Measurements from ENCODE around the gene SNAP47. TPM values are rescaled to one million over a fixed set of nuclear protein-coding genes. Genes with fewer than 3 reads are reported as not detected.

The SNAP47 gene
- total and polyA plus RNA-seq, 2 donors (not counting 3 experiments of a cell fraction or from before 2014, with no cell fraction given) = 24.0 to 32.7 TPM

GRCh38 chr1:227768125-227768439, 32.8 kb downstream of the SNAP47 start:
- Histone ChIP-seq H3K27ac (ENCODE audit: insufficient read depth, low read depth, low read length) (no peak overlapping the region), H2AFZ (ENCODE audit: low read depth, low read length) (no peak overlapping the region), H4K20me1 (replicated peaks; ENCODE audit: control insufficient read depth, extremely low read depth, insufficient read depth, low read length) (no peaks in the 10 kb centered on the region), H3K9ac (replicated peaks; ENCODE audit: extremely low read depth, insufficient read depth, low read length) (no peak overlapping the region), H3K4me1 (ENCODE audit: control insufficient read depth, extremely low read depth, insufficient read depth, low read length) (no peaks in the 10 kb centered on the region), H3K9me3 (replicated peaks; ENCODE audit: control insufficient read depth, insufficient read depth, low read length) (no peaks in the 10 kb centered on the region), H3K79me2 (ENCODE audit: control insufficient read depth, insufficient read depth, low read length) (no peaks in the 10 kb centered on the region), H3K27me3 (ENCODE audit: control insufficient read depth in 2 of 2, insufficient read depth in 2 of 2, low read length in 2 of 2) (no peaks in the 10 kb centered on the region), H3K36me3 (ENCODE audit: control insufficient read depth in 2 of 2, extremely low read depth in 1 of 2, insufficient read depth in 2 of 2, low read length in 2 of 2) (peaks cover 0 to 22% of the 10 kb centered on the region in 2 experiments), H3K4me3 (replicated peaks in 1 of 3; ENCODE audit: insufficient read depth in 1 of 3, low read depth in 1 of 3, low read length in 3 of 3) (no peak overlapping the region), H3K4me2 (ENCODE audit: insufficient read depth, low read length) (no peak overlapping the region), H3K9me1 (replicated peaks; ENCODE audit: control insufficient read depth, extremely low read depth, insufficient read depth, low read length) (no peaks in the 10 kb centered on the region)
- no peak for DNase-seq (ENCODE audit: low read depth, low spot score)
- dilution Hi-C loops (cut with MboI; ENCODE audit: extremely low pct_ligation_motif_present, low sequenced_read_pairs) = no loop called here
- CTCF ChIA-PET = no interaction called here
- BruUV-seq (replicated peaks) = no TSS peak
- intact Hi-C loops (cut with micrococcal nuclease) = no loop called here
- FAIRE-seq = no peak
- TF ChIP-seq FOS (IDR thresholded peaks at IDR 0.05; ENCODE audit: borderline replicate concordance, insufficient read depth, low read length) = no peak
- TF ChIP-seq EZH2 (IDR thresholded peaks at IDR 0.05; ENCODE audit: borderline replicate concordance, low read depth, low read length, severe bottlenecking) = no peak
- no peak for TF ChIP-seq MYC (IDR thresholded peaks at IDR 0.05; ENCODE audit: low read depth, low read length)
- TF ChIP-seq MAX (IDR thresholded peaks at IDR 0.05; ENCODE audit: insufficient read depth, insufficient read length) = no peak
- no peak for TF ChIP-seq POLR2AphosphoS5 (IDR thresholded peaks at IDR 0.05; ENCODE audit: insufficient read depth, low read depth, low read length)
- TF ChIP-seq CTCF (IDR thresholded peaks at IDR 0.05; ENCODE audit: extremely low read depth in 1 of 2, insufficient read depth in 1 of 2, low read depth in 1 of 2, low read length in 2 of 2) = no peak
- POLR2A ChIA-PET = no interaction called here

GRCh38 chr1:227768640-227769039, 33.4 kb downstream of the SNAP47 start:
- Histone ChIP-seq H3K4me2 (ENCODE audit: insufficient read depth, low read length) (no peak overlapping the region), H3K4me1 (ENCODE audit: control insufficient read depth, extremely low read depth, insufficient read depth, low read length) (no peaks in the 10 kb centered on the region), H3K27me3 (ENCODE audit: control insufficient read depth in 2 of 2, insufficient read depth in 2 of 2, low read length in 2 of 2) (no peaks in the 10 kb centered on the region), H3K27ac (ENCODE audit: insufficient read depth, low read depth, low read length) (no peak overlapping the region), H3K36me3 (ENCODE audit: control insufficient read depth in 2 of 2, extremely low read depth in 1 of 2, insufficient read depth in 2 of 2, low read length in 2 of 2) (peaks cover 0 to 22% of the 10 kb centered on the region in 2 experiments), H3K4me3 (replicated peaks in 1 of 3; ENCODE audit: insufficient read depth in 1 of 3, low read depth in 1 of 3, low read length in 3 of 3) (no peak overlapping the region), H3K79me2 (ENCODE audit: control insufficient read depth, insufficient read depth, low read length) (no peaks in the 10 kb centered on the region), H4K20me1 (replicated peaks; ENCODE audit: control insufficient read depth, extremely low read depth, insufficient read depth, low read length) (no peaks in the 10 kb centered on the region), H2AFZ (ENCODE audit: low read depth, low read length) (no peak overlapping the region), H3K9me3 (replicated peaks; ENCODE audit: control insufficient read depth, insufficient read depth, low read length) (no peaks in the 10 kb centered on the region), H3K9me1 (replicated peaks; ENCODE audit: control insufficient read depth, extremely low read depth, insufficient read depth, low read length) (no peaks in the 10 kb centered on the region), H3K9ac (replicated peaks; ENCODE audit: extremely low read depth, insufficient read depth, low read length) (no peak overlapping the region)
- CTCF ChIA-PET = no interaction called here
- dilution Hi-C loops (cut with MboI; ENCODE audit: extremely low pct_ligation_motif_present, low sequenced_read_pairs) = no loop called here
- POLR2A ChIA-PET = no interaction called here
- TF ChIP-seq CTCF (IDR thresholded peaks at IDR 0.05; ENCODE audit: extremely low read depth in 1 of 2, insufficient read depth in 1 of 2, low read depth in 1 of 2, low read length in 2 of 2) (no peak), JUN (IDR thresholded peaks at IDR 0.05; ENCODE audit: borderline replicate concordance, insufficient read depth, insufficient read length, low read depth) (no peak), MAX (IDR thresholded peaks at IDR 0.05; ENCODE audit: insufficient read depth, insufficient read length) (no peak), FOS (IDR thresholded peaks at IDR 0.05; ENCODE audit: borderline replicate concordance, insufficient read depth, low read length) (no peak), EZH2 (IDR thresholded peaks at IDR 0.05; ENCODE audit: borderline replicate concordance, low read depth, low read length, severe bottlenecking) (no peak), POLR2AphosphoS5 (IDR thresholded peaks at IDR 0.05; ENCODE audit: insufficient read depth, low read depth, low read length) (no peak), GATA2 (IDR thresholded peaks at IDR 0.05; ENCODE audit: insufficient read depth, insufficient read length, low read depth, low read length) (no peak), POLR2A (IDR thresholded peaks at IDR 0.05; ENCODE audit: low read depth, low read length) (no peak), MYC (IDR thresholded peaks at IDR 0.05; ENCODE audit: low read depth, low read length) (no peak)
- intact Hi-C loops (cut with micrococcal nuclease) = no loop called here
- DNase-seq (ENCODE audit: low read depth, low spot score) (no peak), FAIRE-seq (no peak)
- BruUV-seq (replicated peaks) = no TSS peak

Data from endothelial cell of umbilical vein (primary cell).